ENCODE results near the gene ORAI2. TPM values are rescaled to one million over a fixed set of nuclear protein-coding genes. Genes with fewer than 3 reads are reported as not detected.
"Not testable (repeated sequence)": the region's sequence is repeated elsewhere in the genome, so short reads cannot be mapped to it uniquely, and the experiment has no call there.

The ORAI2 gene
- total and polyA plus RNA-seq, 9 donors, result 3.2 to 18.9 (median 15.6) TPM

DNA sequence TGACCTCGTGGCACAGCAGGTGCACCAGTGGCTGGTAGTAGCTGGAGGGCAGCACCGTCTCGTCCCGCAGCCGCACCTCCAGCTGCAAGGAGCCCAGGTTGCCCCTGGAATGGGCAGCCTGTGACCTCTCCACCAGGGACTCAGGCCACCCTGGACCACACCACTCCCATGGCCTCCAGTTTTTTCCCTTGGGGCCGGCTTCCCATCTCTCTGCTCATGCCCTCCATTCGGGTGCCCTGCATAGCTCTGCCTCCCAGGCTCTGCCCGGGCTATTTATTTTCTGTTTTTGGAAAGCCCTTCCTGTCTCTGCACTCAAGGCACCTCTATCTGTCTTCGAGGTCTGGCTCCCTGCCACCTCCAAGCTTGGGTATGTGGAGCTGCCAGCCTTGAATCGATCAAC, 63.5 kb downstream of the ORAI2 start:
- H3K36me3 ChIP-seq; H3K27me3 ChIP-seq; H3K4me3 ChIP-seq; H3K27ac ChIP-seq; intact Hi-C loops (cut with DNase I); H3K9me3 ChIP-seq; H3K4me1 ChIP-seq (ENCODE audit: insufficient read depth): not testable (repeated sequence)
- WGBS, 3 donors, result 72 to 90% (median 80%) methylated on average over 3 to 5 of the region's 10 CpGs
- DNase-seq, result peak in 2 of 5 donors; percentile 10 to 15

DNA sequence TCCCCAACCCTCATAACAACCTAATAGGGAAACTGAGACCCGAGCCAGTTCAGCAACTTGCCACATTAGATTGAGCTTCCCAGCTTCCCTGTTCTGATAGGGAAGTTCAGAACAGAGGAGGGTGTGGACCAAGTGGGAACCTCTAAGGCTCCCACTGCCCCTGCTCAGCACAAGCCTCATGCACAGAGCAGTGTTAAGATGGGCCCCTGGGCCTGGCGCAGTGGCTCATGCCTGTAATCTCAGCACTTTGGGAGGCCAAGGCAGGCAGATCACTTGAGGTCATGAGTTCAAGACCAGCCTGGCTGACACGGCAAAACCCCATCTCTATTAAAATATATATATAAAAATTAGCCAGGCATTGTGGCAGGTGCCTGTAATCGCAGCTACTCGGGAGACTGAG, 63.9 kb downstream of the ORAI2 start:
- not testable (repeated sequence) for H3K27ac ChIP-seq
- DNase-seq, result peak in 1 of 5 donors; percentile 13

DNA sequence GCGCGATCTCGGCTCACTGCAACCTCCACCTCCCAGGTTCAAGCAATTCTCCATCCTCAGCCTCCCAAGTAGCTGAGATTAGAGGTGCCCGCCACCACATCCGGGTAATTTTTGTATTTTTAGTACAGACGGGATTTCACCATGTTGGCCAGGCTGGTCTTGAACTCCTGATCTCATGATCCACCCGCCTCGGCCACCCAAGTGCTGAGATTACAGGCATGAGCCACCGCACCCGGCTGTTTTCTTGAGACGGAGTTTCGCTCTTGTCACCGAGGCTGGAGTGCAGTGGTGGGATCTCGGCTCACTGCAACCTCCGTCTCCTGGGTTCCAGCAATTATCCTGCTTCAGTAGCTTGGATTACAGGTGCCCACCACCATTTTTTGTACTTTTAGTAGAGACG, 64.9 kb downstream of the ORAI2 start:
- peak in 1 of 5 donors; percentile 10 for DNase-seq
- H3K4me1 ChIP-seq (ENCODE audit: insufficient read depth); H3K36me3 ChIP-seq; intact Hi-C loops (cut with DNase I); H3K4me3 ChIP-seq; H3K27me3 ChIP-seq; H3K27ac ChIP-seq; H3K9me3 ChIP-seq: not testable (repeated sequence)
- WGBS, 3 donors, result 91 to 95% (median 91%) methylated on average over 10 to 14 of the region's 16 CpGs

More for the DNA sequence above, 63.9 kb downstream of the ORAI2 start:
- 67 to 100% methylated on average over 1 of the region's 5 CpGs; no CpG with 5 or more reads in 1 of the 3 donors for WGBS, 3 donors
- H3K4me3 ChIP-seq; intact Hi-C loops (cut with DNase I); H3K9me3 ChIP-seq; H3K27me3 ChIP-seq; H3K36me3 ChIP-seq; H3K4me1 ChIP-seq (ENCODE audit: insufficient read depth): not testable (repeated sequence)

DNA sequence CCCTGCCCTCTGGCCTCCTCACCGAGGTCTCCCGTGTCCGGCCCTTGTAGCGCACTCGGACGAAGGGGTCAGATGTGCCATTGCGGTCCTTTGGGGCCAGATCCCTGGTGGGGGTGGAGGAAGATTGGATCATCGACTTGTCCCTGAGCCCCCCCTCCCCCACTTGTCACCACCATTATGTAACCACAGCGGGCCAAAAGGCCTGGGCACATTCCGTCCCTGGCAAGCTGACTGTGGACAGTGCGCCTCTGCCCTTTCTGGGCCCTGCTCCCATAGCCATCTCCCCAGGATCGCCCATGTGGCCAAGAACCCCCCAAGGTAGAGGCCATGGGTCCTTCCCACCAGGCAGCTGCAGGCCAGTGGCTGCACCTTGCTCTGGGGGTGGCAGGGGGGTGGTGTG, 69.8 kb downstream of the ORAI2 start:
- H3K4me3 ChIP-seq; intact Hi-C loops (cut with DNase I); H3K27ac ChIP-seq; DNase-seq; H3K36me3 ChIP-seq; H3K27me3 ChIP-seq; H3K4me1 ChIP-seq (ENCODE audit: insufficient read depth); H3K9me3 ChIP-seq: not testable (repeated sequence)
- no CpG with 5 or more reads among the region's 12 CpGs for WGBS, 3 donors

DNA sequence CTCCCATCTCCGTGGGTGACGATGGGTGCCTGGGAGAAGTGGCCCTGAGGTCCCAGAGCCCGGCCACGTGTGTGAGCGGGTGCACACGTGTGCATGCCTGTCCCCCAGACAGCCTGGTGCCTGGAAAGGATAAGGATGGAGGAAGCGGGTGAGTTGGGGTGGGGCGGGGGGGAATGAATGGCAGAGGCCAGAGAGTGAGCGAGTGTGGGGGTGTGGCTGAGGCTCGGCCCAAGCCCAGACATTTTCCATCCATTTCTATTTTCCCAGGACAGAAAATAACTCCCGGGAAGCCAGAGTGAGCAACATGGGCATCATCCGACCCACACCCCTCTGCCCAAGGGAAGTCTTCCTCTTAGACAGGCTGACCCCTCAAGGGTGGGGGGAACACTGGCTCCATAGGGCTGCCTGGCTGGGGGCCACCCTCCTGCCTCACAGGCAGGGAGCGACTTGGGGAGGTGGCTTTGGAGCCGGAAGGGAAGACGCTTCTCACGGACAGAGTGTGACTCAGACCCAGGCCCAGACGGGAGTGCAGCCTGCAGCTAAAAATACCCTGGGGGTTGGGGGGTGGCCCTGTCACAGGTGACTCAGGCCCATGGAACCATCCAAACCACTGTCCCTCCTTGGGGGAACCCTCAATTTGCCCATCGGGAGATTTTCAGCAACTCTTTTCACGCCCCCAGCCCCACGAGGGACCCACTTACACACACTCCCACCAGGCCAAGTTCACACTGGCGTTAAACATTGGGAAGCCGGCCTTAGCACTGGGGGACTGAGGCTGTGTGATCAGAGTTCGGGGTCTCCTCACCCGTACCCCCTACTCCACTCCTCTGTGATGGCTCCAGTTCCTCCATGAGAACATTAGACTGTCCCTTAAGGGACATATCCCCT, 72.2 kb downstream of the ORAI2 start:
- H3K36me3 ChIP-seq; H3K27me3 ChIP-seq; H3K4me3 ChIP-seq; H3K27ac ChIP-seq; H3K9me3 ChIP-seq; intact Hi-C loops (cut with DNase I); H3K4me1 ChIP-seq (ENCODE audit: insufficient read depth): not testable (repeated sequence)
- WGBS, 3 donors, result 73% methylated on average over 5 of the region's 24 CpGs; no CpG with 5 or more reads in 1 of the 3 donors
- peak in 2 of 5 donors; percentile 8 to 15 for DNase-seq

Small RNA genes lying within 50 kb of the gene (microRNA-seq; reads per million reads assigned to microRNA genes)
- 0 to 0.18 (median 0) reads per million in 3 donors for gene MIR4467
- 1.2 to 2.4 (median 1.9) reads per million in 3 donors for gene MIR5090
- gene MIR548O, result 0 to 0.16 (median 0) reads per million in 3 donors

Small RNA genes lying within 50 kb of the gene (small RNA-seq; reads per million reads assigned to genes)
- not detected for gene MIR548O

Other genes with a start within 250 kb of the ORAI2 start
- gene SH2B2, start 146.7 kb upstream of the ORAI2 start, total RNA-seq, result 1 to 10 TPM; 3.9 to 8.9 (median 5.0) TPM
- 1 to 10 TPM; 1.4 to 2.0 TPM for gene SH2B2, start 146.7 kb upstream of the ORAI2 start, polyA plus RNA-seq
- not detected for gene SPDYE6, start 77.1 kb upstream of the ORAI2 start, total RNA-seq
- not detected for gene SPDYE6, start 77.1 kb upstream of the ORAI2 start, polyA plus RNA-seq
- 10 to 100 TPM; 17.4 to 28.8 (median 23.9) TPM for gene PRKRIP1, start 37.2 kb upstream of the ORAI2 start, total RNA-seq
- 10 to 100 TPM; 23.4 to 26.9 TPM for gene PRKRIP1, start 37.2 kb upstream of the ORAI2 start, polyA plus RNA-seq
- 10 to 100 TPM in 5 of 7 donors, 1 to 10 TPM in 2; 9.8 to 15.5 (median 12.2) TPM for gene ALKBH4, start 31.3 kb downstream of the ORAI2 start, total RNA-seq
- gene ALKBH4, start 31.3 kb downstream of the ORAI2 start, polyA plus RNA-seq, result 10 to 100 TPM in 1 of 2 donors, 1 to 10 TPM in 1; 6.2 to 11.9 TPM
- gene LRWD1, start 31.4 kb downstream of the ORAI2 start, total RNA-seq, result 10 to 100 TPM; 10.7 to 26.2 (median 14.6) TPM
- 10 to 100 TPM in 1 of 2 donors, 1 to 10 TPM in 1; 3.4 to 12.6 TPM for gene LRWD1, start 31.4 kb downstream of the ORAI2 start, polyA plus RNA-seq
- 10 to 100 TPM; 17.7 to 48.0 (median 40.2) TPM for gene POLR2J, start 45.3 kb downstream of the ORAI2 start, total RNA-seq
- 10 to 100 TPM; 41.9 to 77.1 TPM for gene POLR2J, start 45.3 kb downstream of the ORAI2 start, polyA plus RNA-seq
- 10 to 100 TPM in 4 of 7 donors, 1 to 10 TPM in 3; 5.3 to 36.2 (median 12.6) TPM for gene RASA4B, start 84.2 kb downstream of the ORAI2 start, total RNA-seq
- gene RASA4B, start 84.2 kb downstream of the ORAI2 start, polyA plus RNA-seq, result 10 to 100 TPM in 1 of 2 donors, 1 to 10 TPM in 1; 2.1 to 21.1 TPM
- gene UPK3BL2, start 110.1 kb downstream of the ORAI2 start, total RNA-seq, result 10 to 100 TPM in 4 of 7 donors, 1 to 10 TPM in 3; 3.4 to 16.7 (median 12.2) TPM
- gene UPK3BL2, start 110.1 kb downstream of the ORAI2 start, polyA plus RNA-seq, result 1 to 10 TPM in 1 of 2 donors, not detected in 1; 8.5 TPM
- gene SPDYE2, start 117.7 kb downstream of the ORAI2 start, total RNA-seq, result under 1 TPM in 4 of 7 donors, not detected in 3; 0.20 to 0.47 (median 0.44) TPM
- gene SPDYE2, start 117.7 kb downstream of the ORAI2 start, polyA plus RNA-seq, result under 1 TPM in 1 of 2 donors, not detected in 1; 0.21 TPM
- gene POLR2J3, start 139.0 kb downstream of the ORAI2 start, total RNA-seq, result 10 to 100 TPM in 6 of 7 donors, 1 to 10 TPM in 1; 4.5 to 29.5 (median 18.0) TPM
- gene POLR2J3, start 139.0 kb downstream of the ORAI2 start, polyA plus RNA-seq, result 100 to 1,000 TPM in 1 of 2 donors, 10 to 100 TPM in 1; 95.6 to 209 TPM
- 10 to 100 TPM; 24.7 to 99.3 (median 51.2) TPM for gene RASA4, start 183.2 kb downstream of the ORAI2 start, total RNA-seq
- gene RASA4, start 183.2 kb downstream of the ORAI2 start, polyA plus RNA-seq, result 10 to 100 TPM; 10.1 to 58.1 TPM
- 10 to 100 TPM in 6 of 7 donors, 1 to 10 TPM in 1; 7.3 to 52.7 (median 18.1) TPM for gene UPK3BL1, start 209.2 kb downstream of the ORAI2 start, total RNA-seq
- gene UPK3BL1, start 209.2 kb downstream of the ORAI2 start, polyA plus RNA-seq, result 10 to 100 TPM in 1 of 2 donors, 1 to 10 TPM in 1; 8.3 to 44.1 TPM
- not detected for gene SPDYE2B, start 216.7 kb downstream of the ORAI2 start, total RNA-seq
- gene SPDYE2B, start 216.7 kb downstream of the ORAI2 start, polyA plus RNA-seq, result not detected
- gene POLR2J2, start 238.1 kb downstream of the ORAI2 start, total RNA-seq, result 1 to 10 TPM in 6 of 7 donors, under 1 TPM in 1; 0.46 to 8.7 (median 5.7) TPM
- 1 to 10 TPM; 2.0 to 3.1 TPM for gene POLR2J2, start 238.1 kb downstream of the ORAI2 start, polyA plus RNA-seq